AG08395 (cell line): Measurements from ENCODE around the gene TNIK.

ENCODE experiments used
- DNase-seq: peaks from one replicate; pipeline ENCODE4 v3.0.0; 2012; ENCODE audit warnings: mixed read lengths, low spot score

The TNIK gene

DNA sequence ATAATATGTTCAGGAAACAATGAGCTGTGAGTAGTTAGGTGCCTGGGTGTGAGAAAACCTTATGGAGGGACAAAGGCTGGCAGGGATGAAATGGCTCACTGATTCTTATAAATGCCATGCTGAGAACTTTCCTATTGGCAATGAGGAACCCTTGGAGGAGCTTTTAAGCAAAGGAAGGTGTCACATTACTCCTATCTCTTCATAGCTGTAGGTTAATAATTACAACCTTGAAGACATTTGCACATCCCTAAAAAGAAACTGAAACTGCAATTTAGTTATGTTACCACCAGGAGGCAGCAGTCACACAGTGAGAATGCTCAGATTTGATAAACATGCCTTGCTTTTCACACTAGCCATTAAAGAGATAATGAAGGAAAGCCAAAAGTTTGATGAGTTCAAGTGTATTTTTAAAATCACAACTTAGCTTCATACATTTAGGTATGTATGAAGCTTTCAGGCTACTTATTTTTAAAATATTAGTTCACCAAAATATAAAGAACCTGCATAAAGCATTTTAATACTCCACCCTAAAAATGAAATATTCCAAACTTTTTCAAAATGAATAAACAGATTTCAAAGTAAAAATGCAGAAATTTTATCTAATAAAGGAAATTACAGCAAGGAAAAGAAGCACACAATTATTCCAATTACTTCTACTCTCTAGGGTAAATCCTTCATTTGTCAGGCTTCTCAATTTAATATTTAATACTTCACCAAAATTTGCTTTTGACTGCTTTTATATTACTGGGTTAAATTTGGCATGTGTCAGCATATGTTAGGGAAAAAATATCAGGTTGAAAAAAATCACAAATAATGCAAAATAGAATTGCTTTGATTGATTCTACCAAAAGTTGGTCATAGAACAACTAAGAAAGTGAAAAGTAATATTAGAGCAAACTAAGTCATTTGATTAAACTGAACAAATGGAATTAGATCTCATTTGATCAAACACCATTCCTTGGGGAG is 296.8 kb downstream of the TNIK start:
- no peak for DNase-seq

- DNase-seq, result no peak
These were observed 299.9 kb downstream of the TNIK start for GRCh38 chr3:171160325-171160724.

DNA sequence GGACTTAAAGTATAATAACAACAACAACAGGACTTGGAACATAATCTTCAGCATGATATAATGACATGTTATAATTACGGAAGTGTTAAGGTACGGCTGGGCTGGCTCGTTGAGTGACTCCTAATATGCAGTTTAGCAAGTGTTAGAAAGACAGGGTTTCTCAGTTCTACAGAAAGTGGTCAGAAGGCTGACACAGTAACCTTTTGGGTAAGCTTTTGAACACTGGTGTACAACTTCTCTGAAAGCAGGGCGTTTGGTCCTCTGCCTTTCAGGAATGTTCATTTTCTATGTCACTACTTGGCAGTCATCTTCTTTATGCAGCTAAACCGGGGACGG is 300.4 kb downstream of the TNIK start:
- no peak for DNase-seq

GRCh38 chr3:171159024-171159821 is 301.0 kb downstream of the TNIK start:
- no peak for DNase-seq

- no peak for DNase-seq
These were observed 302.2 kb downstream of the TNIK start for GRCh38 chr3:171157980-171158379.

DNA sequence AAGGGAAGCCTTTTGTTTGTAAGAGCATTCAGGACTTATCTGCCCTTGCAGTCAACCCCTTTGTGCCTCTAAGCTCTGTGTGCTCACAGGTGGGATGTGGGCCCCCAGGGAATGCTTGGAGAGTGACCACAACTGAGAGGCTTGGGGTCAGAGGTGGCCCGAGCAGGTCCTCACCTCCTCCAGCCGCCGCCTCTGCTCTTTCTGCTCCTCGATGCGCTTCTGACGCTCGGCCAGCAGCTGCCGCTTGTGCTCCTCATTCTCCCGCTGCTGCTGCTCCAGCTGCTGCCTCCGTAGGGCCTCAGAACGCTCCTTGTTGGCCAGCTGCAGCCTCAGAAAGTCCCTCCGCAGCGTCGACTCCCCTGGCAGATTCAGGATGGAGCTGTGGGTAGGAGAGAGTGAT is 302.9 kb downstream of the TNIK start:
- DNase-seq, result no peak

DNA sequence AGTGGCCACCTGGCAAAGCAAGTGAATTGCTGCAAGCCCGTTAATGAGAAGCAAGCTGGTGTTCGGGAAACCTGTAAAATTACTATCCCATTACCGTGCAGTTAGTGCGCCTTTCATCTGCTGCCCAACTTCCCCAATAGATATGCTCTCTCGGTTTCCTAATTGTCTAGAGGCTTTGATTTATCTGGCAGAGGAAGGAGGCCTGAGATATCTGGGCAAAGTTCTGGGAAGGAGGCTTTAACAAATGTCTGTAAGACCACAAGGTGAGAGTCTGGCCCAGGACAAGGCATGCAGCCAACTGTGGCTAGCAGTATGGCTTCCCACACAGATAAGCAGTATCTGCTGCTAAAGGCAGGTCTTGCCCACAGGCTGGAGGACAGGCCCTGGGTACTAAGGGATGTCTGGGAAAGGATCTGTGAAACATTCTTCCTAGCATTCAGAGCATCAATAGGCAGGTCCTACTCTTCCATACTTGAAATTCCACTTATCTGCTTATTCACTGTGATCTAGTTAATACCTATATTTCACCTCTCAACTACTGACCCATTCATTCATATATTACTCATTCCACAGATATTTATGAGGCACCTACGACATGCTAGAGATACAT is 303.7 kb downstream of the TNIK start:
- no peak for DNase-seq

DNA sequence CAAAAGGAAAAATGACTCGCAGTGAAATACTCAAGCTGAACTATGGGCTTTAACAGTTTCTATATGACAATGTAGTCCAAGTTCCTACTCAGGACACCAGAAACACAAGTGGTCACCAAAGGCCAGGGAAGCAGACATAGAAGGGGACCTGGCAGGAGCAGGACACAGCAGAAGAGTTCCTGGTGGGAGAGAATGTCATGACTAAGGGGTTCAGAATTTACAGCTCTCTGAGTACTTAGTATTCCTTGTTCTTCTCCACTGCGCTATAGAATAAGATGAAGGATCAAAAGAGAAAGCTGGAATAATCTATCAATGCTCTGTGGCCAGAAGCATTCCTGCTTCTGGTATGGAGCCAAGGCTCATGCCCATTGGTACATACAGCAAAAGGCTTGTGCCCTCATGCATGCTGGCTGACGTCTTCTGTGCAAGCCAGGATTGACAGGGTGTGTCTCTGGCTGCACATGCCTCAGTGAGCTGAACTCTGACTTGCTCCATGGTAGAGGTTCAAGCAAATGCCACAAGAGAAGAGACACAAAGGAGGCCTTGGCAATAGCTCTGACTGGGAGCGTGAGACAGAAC is 305.0 kb downstream of the TNIK start:
- DNase-seq, result no peak

GRCh38 chr3:171150945-171151344 is 309.3 kb downstream of the TNIK start:
- DNase-seq, result no peak

DNA sequence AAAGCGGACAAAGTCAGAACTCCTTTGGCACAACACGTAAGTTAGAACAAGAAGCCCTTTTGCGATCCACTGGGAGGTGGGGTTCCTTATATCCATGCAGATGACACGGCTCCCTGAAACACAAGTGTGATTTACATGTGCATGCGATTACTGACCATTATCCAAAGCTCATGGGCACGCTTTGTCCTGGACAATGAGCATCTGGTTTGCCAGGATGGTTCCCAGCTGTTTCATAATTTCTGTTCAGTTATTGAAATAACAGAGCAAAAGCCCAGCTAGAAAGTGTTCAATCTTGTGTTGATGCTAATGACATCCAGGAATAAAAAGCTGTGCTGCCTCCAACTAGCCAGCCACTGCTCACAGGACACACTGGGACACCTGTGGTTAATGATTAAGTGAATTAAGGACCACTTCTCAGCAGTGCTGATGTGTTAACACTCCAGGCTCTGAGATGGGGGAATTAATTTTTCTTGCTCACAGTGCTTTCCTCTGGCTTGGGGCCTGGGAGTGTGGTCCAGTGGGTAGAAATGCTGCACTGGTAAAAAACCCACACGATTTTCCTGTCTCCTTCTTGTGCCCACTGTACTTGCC is 310.6 kb downstream of the TNIK start:
- DNase-seq, result no peak

DNA sequence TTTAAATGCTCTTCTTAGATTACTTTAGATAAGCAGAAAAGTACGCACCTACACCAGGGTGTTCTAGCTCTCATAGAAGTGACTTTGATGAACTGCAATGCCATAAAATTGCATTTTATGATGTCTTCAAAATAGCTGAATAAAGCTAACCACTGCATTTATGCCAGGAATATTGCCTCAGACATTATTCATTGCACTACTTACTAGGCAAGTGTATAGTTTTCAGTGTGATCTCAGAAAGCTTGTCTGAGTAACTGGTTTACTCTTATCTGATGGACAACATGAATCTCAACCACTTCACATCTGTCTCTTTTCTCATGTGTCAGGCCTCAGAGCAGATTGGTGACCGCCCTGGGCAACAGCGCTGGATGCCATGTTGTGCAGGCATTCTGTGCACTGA is 314.4 kb downstream of the TNIK start:
- DNase-seq, result no peak

GRCh38 chr3:171142985-171143384 is 317.2 kb downstream of the TNIK start:
- peak; percentile 62 for DNase-seq

GRCh38 chr3:171140246-171140645 is 320.0 kb downstream of the TNIK start:
- DNase-seq, result no peak

DNA sequence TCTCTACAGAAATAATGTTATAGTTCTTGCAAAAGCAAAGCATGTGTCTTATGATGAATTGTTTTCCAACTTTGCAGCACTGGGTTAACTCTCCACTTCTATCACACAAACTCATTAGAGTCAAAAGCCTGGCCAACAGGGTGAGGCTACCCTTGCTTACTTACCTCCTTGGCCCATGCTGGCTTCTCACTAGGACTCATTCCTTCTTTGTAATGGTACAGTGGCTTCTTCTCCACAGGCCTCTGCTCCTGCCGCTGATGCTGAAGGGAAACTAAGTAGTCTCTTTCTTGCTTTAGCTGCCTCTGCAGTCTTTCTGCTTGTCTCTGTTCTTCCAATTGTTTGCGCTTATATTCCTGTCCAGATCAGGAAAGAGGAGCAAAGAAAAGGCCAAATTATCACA is 322.2 kb downstream of the TNIK start:
- DNase-seq, result no peak

GRCh38 chr3:171135549-171135948 is 324.7 kb downstream of the TNIK start:
- peak; percentile 28 for DNase-seq

GRCh38 chr3:171133796-171134569 is 326.2 kb downstream of the TNIK start:
- no peak for DNase-seq

- DNase-seq, result no peak
These were observed 326.9 kb downstream of the TNIK start for GRCh38 chr3:171133337-171133736.

GRCh38 chr3:171132873-171133272 is 327.3 kb downstream of the TNIK start:
- peak; percentile 72 for DNase-seq

DNA sequence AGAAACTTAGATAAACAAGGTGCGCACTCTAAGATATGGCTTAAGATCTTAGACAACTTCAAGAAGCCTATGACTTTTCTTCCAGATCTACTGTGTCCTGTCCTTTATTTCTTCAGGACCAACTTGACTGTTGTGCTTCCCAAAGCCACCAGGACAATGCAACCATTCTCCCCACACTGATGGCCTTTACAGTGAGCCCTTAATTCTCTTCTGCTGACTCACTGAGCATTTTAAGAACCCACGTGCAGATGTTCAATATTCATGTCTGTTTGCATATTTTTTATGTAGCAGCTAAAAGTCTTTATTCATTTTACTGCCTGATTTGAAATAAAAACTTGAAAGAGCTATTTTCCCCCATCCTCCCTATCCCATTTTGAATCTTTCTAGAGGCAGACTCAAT is 330.4 kb downstream of the TNIK start:
- peak; percentile 43 for DNase-seq

DNA sequence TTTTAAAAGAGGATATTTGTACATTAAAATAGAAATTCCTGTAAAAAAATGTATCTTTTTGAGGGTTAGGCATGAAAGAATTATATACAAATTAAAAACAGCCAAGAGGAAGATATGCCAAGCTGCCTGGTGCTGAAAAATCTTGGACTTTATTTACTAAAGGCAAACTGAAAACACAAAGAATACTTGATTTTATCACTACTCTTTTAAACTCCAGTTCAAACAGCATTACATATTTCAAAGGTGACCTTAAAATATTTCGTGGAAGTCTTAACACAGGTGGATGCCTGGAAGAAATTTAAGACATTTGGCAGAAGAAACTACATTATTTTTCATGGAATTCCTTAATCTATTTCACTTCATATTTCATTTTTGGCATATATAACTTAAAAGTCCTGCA is 332.6 kb downstream of the TNIK start:
- DNase-seq, result no peak
